ENCODE measurements around the gene CTRB1. TPM values are rescaled to one million over a fixed set of nuclear protein-coding genes. Genes with fewer than 3 reads are reported as not detected.
A peak's percentile ranks its signal among the peaks of the same experiment; 100 is the strongest.

Gene CTRB1
- total and polyA plus RNA-seq, 2 of the 13 experiments (the other 11 are each of a cell fraction or from before 2014, with no cell fraction given): not detected

GRCh38 chr16:75265911-75266701 is 47.3 kb downstream of the CTRB1 start (continued):
- TF ChIP-seq ZNF318 (CRISPR knock-in tag; IDR thresholded peaks at IDR 0.05): peak; percentile 90
- TF ChIP-seq DMAP1 (CRISPR knock-in tag; IDR thresholded peaks at IDR 0.05): peak; percentile 29; the same call in 1 of the 2 replicates
- peak; percentile 57 for TF ChIP-seq ZBTB14 (CRISPR knock-in tag; IDR thresholded peaks at IDR 0.05)
- TF ChIP-seq HNF1A (IDR thresholded peaks at IDR 0.05; ENCODE audit: low read depth): no peak
- peak; percentile 43; the same call in 1 of the 2 replicates for TF ChIP-seq HNF1A (CRISPR knock-in tag; IDR thresholded peaks at IDR 0.05; ENCODE audit: borderline replicate concordance)
- TF ChIP-seq ZNF678 (CRISPR knock-in tag; IDR thresholded peaks at IDR 0.05): 0 out of 2 replicates have a peak, but pooled peaks have one; percentile 72
- TF ChIP-seq ZNF468 (CRISPR knock-in tag; IDR thresholded peaks at IDR 0.05): 0 out of 2 replicates have a peak, but pooled peaks have one; percentile 69
- peak; percentile 88; the same call in 1 of the 2 replicates for TF ChIP-seq ZNF710 (CRISPR knock-in tag; IDR thresholded peaks at IDR 0.05; ENCODE audit: borderline replicate concordance)
- TF ChIP-seq ZFP41 (CRISPR knock-in tag; IDR thresholded peaks at IDR 0.05; ENCODE audit: borderline replicate concordance): no peak
- peak; percentile 75; the same call in 1 of the 2 replicates for TF ChIP-seq ZZZ3 (CRISPR knock-in tag; IDR thresholded peaks at IDR 0.05; ENCODE audit: borderline replicate concordance)
- peak; percentile 60; the same call in 1 of the 2 replicates for TF ChIP-seq ZSCAN22 (CRISPR knock-in tag; IDR thresholded peaks at IDR 0.05)
- no peak for TF ChIP-seq ZNF329 (CRISPR knock-in tag; IDR thresholded peaks at IDR 0.05; ENCODE audit: low read depth)
